OCI-LY1 (cell line): ENCODE results near the gene OR52J3.

Experiments
- H2AFZ ChIP-seq: fragments of 200-600 bp; sonication (generic), shearing (Covaris generic); 2 replicates; pipeline ENCODE4 v1.6.0; 2014; ENCODE audit warnings: antibody characterized with exemption, mild to moderate bottlenecking, low read length
- H3F3A ChIP-seq: fragments of 200-600 bp; sonication (generic), shearing (Covaris generic); 2 replicates; pipeline ENCODE4 v1.6.0; 2014; ENCODE audit warnings: mild to moderate bottlenecking, antibody characterized with exemption, low read length, moderate library complexity; ENCODE audit not compliant: insufficient read depth
- H3K27ac ChIP-seq: fragments of 200-600 bp; sonication (generic); 2 replicates; pipeline ENCODE4 v1.5.1; 2014; ENCODE audit warnings: low read length, mixed run types, mild to moderate bottlenecking, low read depth; ENCODE audit not compliant: poor library complexity, severe bottlenecking
- H3K27me3 ChIP-seq: fragments of 200-600 bp; sonication (generic); 2 replicates; pipeline ENCODE4 v1.6.0; 2014; ENCODE audit warnings: antibody characterized with exemption, mild to moderate bottlenecking, low read length, moderate library complexity; ENCODE audit not compliant: insufficient read depth
- H3K36me3 ChIP-seq: fragments of 200-600 bp; sonication (generic); 2 replicates; pipeline ENCODE4 v1.6.1; 2014; ENCODE audit warnings: mild to moderate bottlenecking, antibody characterized with exemption, low read length, moderate library complexity, mixed read lengths; ENCODE audit not compliant: insufficient read depth
- H3K4me1 ChIP-seq: fragments of 200-600 bp; sonication (generic); 2 replicates; pipeline ENCODE4 v1.5.1; 2014; ENCODE audit warnings: mild to moderate bottlenecking, low read length, moderate library complexity; ENCODE audit not compliant: insufficient read depth, severe bottlenecking
- H3K4me2 ChIP-seq: fragments of 200-600 bp; sonication (generic), shearing (Covaris generic); 2 replicates; pipeline ENCODE4 v1.6.1; 2014; ENCODE audit warnings: low read length
- H3K4me3 ChIP-seq: fragments of 200-600 bp; sonication (generic); 2 replicates; pipeline ENCODE4 v1.5.1; 2014; ENCODE audit warnings: low read length, low read depth, mild to moderate bottlenecking, mixed read lengths; ENCODE audit not compliant: poor library complexity, severe bottlenecking
- H3K79me2 ChIP-seq: fragments of 200-600 bp; shearing (Covaris generic); 2 replicates; pipeline ENCODE4 v1.6.1; 2016; ENCODE audit warnings: mixed run types, low read length, mixed read lengths; ENCODE audit not compliant: insufficient read depth
- H3K9ac ChIP-seq: fragments of 200-600 bp; sonication (generic), shearing (Covaris generic); 2 replicates; pipeline ENCODE4 v1.6.1; 2014; ENCODE audit warnings: mild to moderate bottlenecking, low read length, mixed read lengths
- H3K9me2 ChIP-seq: fragments of 200-600 bp; sonication (generic), shearing (Covaris generic); 2 replicates; pipeline ENCODE4 v1.6.1; 2014; ENCODE audit warnings: low read depth, mild to moderate bottlenecking, low read length, mixed read lengths
- H3K9me3 ChIP-seq: fragments of 200-600 bp; shearing (Covaris generic); 2 replicates; pipeline ENCODE4 v1.6.1; 2014; ENCODE audit warnings: low read length, mixed read lengths
- H4K20me1 ChIP-seq: fragments of 200-600 bp; sonication (generic), shearing (Covaris generic); 2 replicates; pipeline ENCODE4 v1.6.0; 2016; ENCODE audit warnings: mild to moderate bottlenecking, low read length; ENCODE audit not compliant: insufficient read depth
- EZH2 ChIP-seq: fragments of 200-600 bp; sonication (generic), shearing (Covaris generic); IDR thresholded peaks from 2 replicates; pipeline ENCODE4 v1.8.0; 2017; ENCODE audit warnings: borderline replicate concordance, mixed run types, mild to moderate bottlenecking, antibody characterized with exemption, low read length, moderate library complexity, mixed read lengths
- TF ChIP-seq, protein P1 (sequence below): fragments of 200-600 bp; sonication (generic), shearing (Covaris generic); IDR thresholded peaks from 2 replicates; pipeline ENCODE4 v1.5.1; 2017; ENCODE audit warnings: mild to moderate bottlenecking, antibody characterized with exemption, low read length, moderate library complexity, mixed read lengths

Gene OR52J3

DNA sequence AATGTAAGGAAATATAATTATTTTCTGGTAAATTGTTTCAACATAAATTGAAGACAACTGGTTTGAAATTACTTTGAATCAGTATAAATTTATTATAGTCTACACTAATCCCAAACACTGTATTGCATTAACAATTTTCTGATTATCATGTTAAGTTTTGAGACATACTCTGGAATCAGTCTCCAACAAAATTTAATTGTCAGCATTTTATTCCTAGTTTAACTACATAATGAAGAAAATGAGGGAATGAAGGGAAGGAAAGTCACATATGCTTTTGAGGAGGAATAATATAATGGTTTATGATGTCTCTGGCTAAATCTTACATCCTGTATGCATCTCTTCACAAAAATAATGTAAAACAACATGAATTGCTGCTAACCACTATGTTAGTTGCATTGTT is 37.3 kb downstream of the OR52J3 start:
- Histone ChIP-seq H2AFZ (no peak overlapping the region), H3K79me2 (no peaks in the 10 kb centered on the region), H3K4me1 (no peaks in the 10 kb centered on the region), H3K4me2 (no peak overlapping the region), H3F3A (no peaks in the 10 kb centered on the region), H3K9ac (no peak overlapping the region), H3K27me3 (no peaks in the 10 kb centered on the region), H3K9me2 (no peaks in the 10 kb centered on the region), H3K36me3 (no peaks in the 10 kb centered on the region), H3K9me3 (no peaks in the 10 kb centered on the region), H3K4me3 (no peak overlapping the region), H3K27ac (no peak overlapping the region), H4K20me1 (no peaks in the 10 kb centered on the region)
- TF ChIP-seq, protein P1, sequence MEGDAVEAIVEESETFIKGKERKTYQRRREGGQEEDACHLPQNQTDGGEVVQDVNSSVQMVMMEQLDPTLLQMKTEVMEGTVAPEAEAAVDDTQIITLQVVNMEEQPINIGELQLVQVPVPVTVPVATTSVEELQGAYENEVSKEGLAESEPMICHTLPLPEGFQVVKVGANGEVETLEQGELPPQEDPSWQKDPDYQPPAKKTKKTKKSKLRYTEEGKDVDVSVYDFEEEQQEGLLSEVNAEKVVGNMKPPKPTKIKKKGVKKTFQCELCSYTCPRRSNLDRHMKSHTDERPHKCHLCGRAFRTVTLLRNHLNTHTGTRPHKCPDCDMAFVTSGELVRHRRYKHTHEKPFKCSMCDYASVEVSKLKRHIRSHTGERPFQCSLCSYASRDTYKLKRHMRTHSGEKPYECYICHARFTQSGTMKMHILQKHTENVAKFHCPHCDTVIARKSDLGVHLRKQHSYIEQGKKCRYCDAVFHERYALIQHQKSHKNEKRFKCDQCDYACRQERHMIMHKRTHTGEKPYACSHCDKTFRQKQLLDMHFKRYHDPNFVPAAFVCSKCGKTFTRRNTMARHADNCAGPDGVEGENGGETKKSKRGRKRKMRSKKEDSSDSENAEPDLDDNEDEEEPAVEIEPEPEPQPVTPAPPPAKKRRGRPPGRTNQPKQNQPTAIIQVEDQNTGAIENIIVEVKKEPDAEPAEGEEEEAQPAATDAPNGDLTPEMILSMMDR: no peak
- no peak for TF ChIP-seq EZH2

DNA sequence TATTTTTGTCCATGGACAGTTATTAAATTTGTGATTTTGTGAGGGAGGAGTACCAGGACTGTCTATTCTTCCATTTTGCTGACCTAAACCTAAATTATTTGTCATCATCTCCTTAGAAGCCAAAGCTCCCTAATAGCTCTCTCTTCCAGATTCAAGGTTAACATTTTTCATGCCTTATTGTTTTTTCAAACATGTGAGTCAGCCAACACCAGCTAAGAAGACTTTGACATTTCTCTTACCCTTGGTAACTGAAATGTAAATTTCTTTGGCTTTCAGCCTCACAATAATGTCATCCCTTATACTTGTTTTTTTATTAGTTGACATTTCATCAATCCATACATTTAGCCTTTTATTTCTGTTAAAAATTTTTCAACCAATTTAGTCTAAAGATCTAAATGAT is 42.2 kb downstream of the OR52J3 start:
- H2AFZ ChIP-seq: no peak overlapping the region
- no peak overlapping the region for H3K4me2 ChIP-seq
- H3K36me3 ChIP-seq: no peaks in the 10 kb centered on the region
- TF ChIP-seq, protein P1: no peak
- TF ChIP-seq EZH2: no peak
- no peaks in the 10 kb centered on the region for H3K9me2 ChIP-seq
- no peaks in the 10 kb centered on the region for H3K79me2 ChIP-seq
- H3K9me3 ChIP-seq: no peaks in the 10 kb centered on the region
- no peaks in the 10 kb centered on the region for H3K4me1 ChIP-seq
- H3K9ac ChIP-seq: no peak overlapping the region
- H4K20me1 ChIP-seq: no peaks in the 10 kb centered on the region
- no peaks in the 10 kb centered on the region for H3K27me3 ChIP-seq
- no peaks in the 10 kb centered on the region for H3F3A ChIP-seq
- no peak overlapping the region for H3K4me3 ChIP-seq
- H3K27ac ChIP-seq: no peak overlapping the region

DNA sequence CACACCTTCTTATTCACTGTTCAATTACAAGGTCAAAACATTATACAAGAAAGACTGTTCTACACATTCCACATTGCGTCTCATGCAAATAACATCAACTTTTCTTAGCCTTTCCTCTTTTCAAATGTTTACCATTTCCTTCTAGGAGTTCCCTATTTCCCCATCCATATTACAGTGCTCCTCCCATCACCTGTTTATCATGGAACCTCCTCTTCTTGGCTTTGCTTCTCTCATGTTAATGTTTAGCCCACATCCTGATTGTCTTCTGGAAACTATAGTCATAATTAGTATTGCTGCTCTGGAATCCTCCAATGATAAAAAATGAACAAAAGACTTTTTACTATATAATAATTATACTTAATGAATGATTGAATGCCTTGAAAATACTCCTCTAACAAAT is 44.3 kb downstream of the OR52J3 start:
- no peaks in the 10 kb centered on the region for H3K79me2 ChIP-seq
- no peaks in the 10 kb centered on the region for H3K4me1 ChIP-seq
- no peaks in the 10 kb centered on the region for H3K9me2 ChIP-seq
- no peaks in the 10 kb centered on the region for H3F3A ChIP-seq
- TF ChIP-seq, protein P1: no peak
- no peak for TF ChIP-seq EZH2
- H4K20me1 ChIP-seq: no peaks in the 10 kb centered on the region
- H3K36me3 ChIP-seq: no peaks in the 10 kb centered on the region
- no peak overlapping the region for H3K27ac ChIP-seq
- no peak overlapping the region for H2AFZ ChIP-seq
- H3K9ac ChIP-seq: no peak overlapping the region
- no peaks in the 10 kb centered on the region for H3K9me3 ChIP-seq
- no peak overlapping the region for H3K4me3 ChIP-seq
- no peaks in the 10 kb centered on the region for H3K27me3 ChIP-seq
- no peak overlapping the region for H3K4me2 ChIP-seq
